ENCODE measurements around the gene BRD7. TPM values are rescaled to one million over a fixed set of nuclear protein-coding genes. Genes with fewer than 3 reads are reported as not detected.

Gene BRD7
- polyA plus RNA-seq, 3 donors: 11.4 to 33.0 (median 21.2) TPM

DNA sequence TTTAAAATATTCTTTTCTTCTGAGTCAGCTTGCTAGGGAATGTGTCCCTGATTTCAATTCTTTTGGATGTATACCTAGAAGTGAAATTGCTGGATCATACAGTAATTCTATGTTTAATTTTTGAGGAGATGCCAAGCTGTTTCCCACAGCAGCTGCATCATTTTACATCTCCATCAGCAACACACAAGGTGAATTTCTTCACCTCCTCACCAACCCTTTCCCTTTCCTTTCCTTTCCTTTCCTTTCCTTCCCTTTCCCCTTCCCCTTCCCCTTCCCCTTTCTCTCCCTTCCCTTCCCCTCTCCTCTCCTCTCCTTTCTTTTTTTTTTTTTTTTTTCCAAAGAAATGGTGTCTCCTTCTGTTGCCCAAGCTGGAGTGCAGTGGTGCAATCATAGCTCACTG, 45.4 kb upstream of the BRD7 start:
- Mint-ChIP-seq H3K27ac (no peak overlapping the region), H3K4me3 (no peak overlapping the region), H3K9me3 (peaks cover 14 to 46% (median 27%) of the 10 kb centered on the region in 7 donors), H3K36me3 (no peaks in the 10 kb centered on the region), H3K4me1 (no peaks in the 10 kb centered on the region), H3K27me3 (ENCODE audit: low read depth in 3 of 3) (peaks cover 2 to 14% (median 7%) of the 10 kb centered on the region in 3 donors)
- no peaks in the 10 kb centered on the region for H3K4me1 ChIP-seq (ENCODE audit: control insufficient read depth in 1 of 2, insufficient read depth in 2 of 2, low read length in 2 of 2)
- intact Hi-C loops (cut with micrococcal nuclease): no loop called here
- H3K79me2 ChIP-seq (ENCODE audit: insufficient read depth, low read length): no peaks in the 10 kb centered on the region
- H3K4me2 ChIP-seq (replicated peaks; ENCODE audit: extremely low read depth, low read length, poor library complexity, severe bottlenecking): no peak overlapping the region
- H3K36me3 ChIP-seq (replicated peaks in 1 of 2; ENCODE audit: control insufficient read depth in 1 of 2, insufficient read depth in 2 of 2, low read length in 2 of 2): no peaks in the 10 kb centered on the region
- no peak overlapping the region for H3K9ac ChIP-seq (ENCODE audit: insufficient read depth, low read length, poor library complexity, severe bottlenecking)
- H4K20me1 ChIP-seq (ENCODE audit: insufficient read depth, low read length): no peaks in the 10 kb centered on the region
- DNase-seq: no peak
- H3K27me3 ChIP-seq (ENCODE audit: control insufficient read depth in 2 of 2, insufficient read depth in 2 of 2, low read length in 2 of 2): no peaks in the 10 kb centered on the region
- peaks cover 7 to 20% of the 10 kb centered on the region in 2 donors for H3K9me3 ChIP-seq (replicated peaks in 1 of 2; ENCODE audit: control insufficient read depth in 1 of 2, insufficient read depth in 1 of 2, low read length in 2 of 2)
- H2AFZ ChIP-seq (ENCODE audit: insufficient read depth, low read depth, low read length, poor library complexity, severe bottlenecking): no peak overlapping the region
- H3K4me3 ChIP-seq (replicated peaks in 1 of 3; ENCODE audit: low read depth in 2 of 3, low read length in 3 of 3): no peak overlapping the region
- no peak for TF ChIP-seq CTCF (IDR thresholded peaks at IDR 0.05)
- no peak overlapping the region for H3K27ac ChIP-seq (ENCODE audit: low read depth in 1 of 2, low read length in 2 of 2)

- DNase-seq: no peak
- Histone ChIP-seq H3K4me3 (replicated peaks in 1 of 3; ENCODE audit: low read depth in 2 of 3, low read length in 3 of 3) (no peak overlapping the region), H2AFZ (ENCODE audit: insufficient read depth, low read depth, low read length, poor library complexity, severe bottlenecking) (no peak overlapping the region), H3K9ac (ENCODE audit: insufficient read depth, low read length, poor library complexity, severe bottlenecking) (no peak overlapping the region), H3K4me2 (replicated peaks; ENCODE audit: extremely low read depth, low read length, poor library complexity, severe bottlenecking) (no peak overlapping the region), H4K20me1 (ENCODE audit: insufficient read depth, low read length) (no peaks in the 10 kb centered on the region), H3K4me1 (ENCODE audit: control insufficient read depth in 1 of 2, insufficient read depth in 2 of 2, low read length in 2 of 2) (no peaks in the 10 kb centered on the region), H3K27me3 (ENCODE audit: control insufficient read depth in 2 of 2, insufficient read depth in 2 of 2, low read length in 2 of 2) (no peaks in the 10 kb centered on the region), H3K9me3 (replicated peaks in 1 of 2; ENCODE audit: control insufficient read depth in 1 of 2, insufficient read depth in 1 of 2, low read length in 2 of 2) (peaks cover 3% of the 10 kb centered on the region in 2 donors), H3K79me2 (ENCODE audit: insufficient read depth, low read length) (no peaks in the 10 kb centered on the region), H3K36me3 (replicated peaks in 1 of 2; ENCODE audit: control insufficient read depth in 1 of 2, insufficient read depth in 2 of 2, low read length in 2 of 2) (no peaks in the 10 kb centered on the region), H3K27ac (ENCODE audit: low read depth in 1 of 2, low read length in 2 of 2) (no peak overlapping the region)
- Mint-ChIP-seq H3K4me3 (no peak overlapping the region), H3K9me3 (peaks cover 3 to 19% (median 7%) of the 10 kb centered on the region in 7 donors), H3K36me3 (no peaks in the 10 kb centered on the region), H3K27me3 (ENCODE audit: low read depth in 3 of 3) (peaks cover 2 to 11% (median 4%) of the 10 kb centered on the region in 3 donors), H3K4me1 (no peaks in the 10 kb centered on the region), H3K27ac (no peak overlapping the region)
- TF ChIP-seq CTCF (IDR thresholded peaks at IDR 0.05): no peak
- 100% methylated on average over 1 of the region's 2 CpGs for WGBS (ENCODE audit: insufficient coverage)
- intact Hi-C loops (cut with micrococcal nuclease): no loop called here
Observed at GRCh38 chr16:50411034-50411433, 42.2 kb upstream of the BRD7 start.
